Peyer's patch (tissue), 4 donors: ENCODE data around the gene SLC11A2.

Experiments used
- POLR2A ChIP-seq, 2 donors: fragments of 450-650 bp; IDR thresholded peaks; one replicate each; pipeline ENCODE4 v1.5.1; 2017; ENCODE audit warnings: antibody characterized with exemption in 2 of 2, mild to moderate bottlenecking in 2 of 2, moderate library complexity in 2 of 2
- TF ChIP-seq, protein P1 (sequence below), 6 experiments: fragments of 450-650 bp in 4 of 6; fragments of 200-600 bp in 2 of 6; sonication (generic) in 1 of 6; IDR thresholded peaks; one replicate each; pipeline ENCODE4 v1.5.1; 2017 to 2019; ENCODE audit warnings: antibody characterized with exemption in 6 of 6, mild to moderate bottlenecking in 3 of 6, moderate library complexity in 1 of 6

DNA sequence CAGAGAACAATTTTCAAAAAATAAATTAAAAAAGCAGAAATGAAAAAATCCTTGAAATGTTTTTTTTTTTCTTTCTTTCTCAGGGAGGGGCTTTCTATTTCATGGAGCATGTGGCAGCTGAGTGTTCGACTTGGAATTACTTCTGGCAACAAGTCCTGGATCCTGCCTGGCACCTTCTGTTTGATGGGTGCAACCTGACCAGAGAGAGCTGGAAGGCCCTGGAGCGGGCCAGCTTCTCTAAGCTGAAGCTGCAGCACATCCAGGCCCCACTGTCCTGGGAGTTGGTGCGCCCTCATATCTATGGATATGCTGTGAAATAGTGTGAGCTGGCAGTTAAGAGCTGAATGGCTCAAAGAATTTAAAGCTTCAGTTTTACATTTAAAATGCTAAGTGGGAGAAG is 96.4 kb downstream of the SLC11A2 start:
- TF ChIP-seq, protein P1, sequence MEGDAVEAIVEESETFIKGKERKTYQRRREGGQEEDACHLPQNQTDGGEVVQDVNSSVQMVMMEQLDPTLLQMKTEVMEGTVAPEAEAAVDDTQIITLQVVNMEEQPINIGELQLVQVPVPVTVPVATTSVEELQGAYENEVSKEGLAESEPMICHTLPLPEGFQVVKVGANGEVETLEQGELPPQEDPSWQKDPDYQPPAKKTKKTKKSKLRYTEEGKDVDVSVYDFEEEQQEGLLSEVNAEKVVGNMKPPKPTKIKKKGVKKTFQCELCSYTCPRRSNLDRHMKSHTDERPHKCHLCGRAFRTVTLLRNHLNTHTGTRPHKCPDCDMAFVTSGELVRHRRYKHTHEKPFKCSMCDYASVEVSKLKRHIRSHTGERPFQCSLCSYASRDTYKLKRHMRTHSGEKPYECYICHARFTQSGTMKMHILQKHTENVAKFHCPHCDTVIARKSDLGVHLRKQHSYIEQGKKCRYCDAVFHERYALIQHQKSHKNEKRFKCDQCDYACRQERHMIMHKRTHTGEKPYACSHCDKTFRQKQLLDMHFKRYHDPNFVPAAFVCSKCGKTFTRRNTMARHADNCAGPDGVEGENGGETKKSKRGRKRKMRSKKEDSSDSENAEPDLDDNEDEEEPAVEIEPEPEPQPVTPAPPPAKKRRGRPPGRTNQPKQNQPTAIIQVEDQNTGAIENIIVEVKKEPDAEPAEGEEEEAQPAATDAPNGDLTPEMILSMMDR (IDR thresholded peaks at IDR 0.05), result no peak
- no peak for TF ChIP-seq POLR2A (IDR thresholded peaks at IDR 0.05)
